Osteoblast (primary cell): ENCODE data around the gene GH2. TPM values are rescaled to one million over a fixed set of nuclear protein-coding genes. Genes with fewer than 3 reads are reported as not detected.

Experiments
- DNase-seq: peaks from one replicate; pipeline ENCODE4 v3.0.0; 2011; ENCODE audit warnings: low spot score, mixed read lengths; ENCODE audit not compliant: insufficient read length; ENCODE audit errors: missing footprints
- H2AFZ ChIP-seq: 2 replicates; pipeline ENCODE4 v1.6.0; 2011; ENCODE audit warnings: mild to moderate bottlenecking, low read length
- H3K27ac ChIP-seq: 2 replicates; pipeline ENCODE4 v1.5.1; 2011; ENCODE audit warnings: mild to moderate bottlenecking, low read depth, low read length, moderate library complexity
- H3K27me3 ChIP-seq: 2 replicates; pipeline ENCODE4 v1.6.0; 2012; ENCODE audit warnings: mild to moderate bottlenecking, control low read depth, inconsistent platforms, low read length, moderate library complexity; ENCODE audit not compliant: insufficient read depth
- H3K36me3 ChIP-seq: 2 replicates; pipeline ENCODE4 v1.5.1; 2011; ENCODE audit warnings: mild to moderate bottlenecking, low read length, control low read depth, moderate library complexity; ENCODE audit not compliant: insufficient read depth
- H3K4me1 ChIP-seq: 2 replicates; pipeline ENCODE4 v1.5.1; 2011; ENCODE audit warnings: mild to moderate bottlenecking, low read length, control low read depth, moderate library complexity; ENCODE audit not compliant: insufficient read depth
- H3K4me2 ChIP-seq: 2 replicates; pipeline ENCODE4 v1.6.0; 2011; ENCODE audit warnings: mild to moderate bottlenecking, low read length; ENCODE audit not compliant: insufficient read depth
- H3K4me3 ChIP-seq: fragments of 200-600 bp; sonication (generic); 3 replicates; pipeline ENCODE4 v1.5.1; 2012; ENCODE audit warnings: mild to moderate bottlenecking, low read length, inconsistent platforms; ENCODE audit not compliant: insufficient read depth
- H3K79me2 ChIP-seq: 2 replicates; pipeline ENCODE4 v1.6.0; 2012; ENCODE audit warnings: mild to moderate bottlenecking, low read length, control low read depth, inconsistent platforms; ENCODE audit not compliant: insufficient read depth
- H3K9me3 ChIP-seq: 2 replicates; pipeline ENCODE4 v1.5.1; 2011; ENCODE audit warnings: low read depth, low read length, control low read depth
- H4K20me1 ChIP-seq: 2 replicates; pipeline ENCODE4 v1.6.0; 2012; ENCODE audit warnings: mild to moderate bottlenecking, low read length, control low read depth; ENCODE audit not compliant: insufficient read depth
- CTCF ChIP-seq: IDR thresholded peaks from 2 replicates; pipeline ENCODE4 v1.5.1; 2011; ENCODE audit warnings: mild to moderate bottlenecking, low read depth, low read length, moderate library complexity; ENCODE audit errors: extremely low read depth
- total RNA-seq: library from RNA; depleted of rRNA; stranded (reverse); fragments of >200 nt; gene quantifications from 2 replicates; pipeline ENCODE4 v1.2.3, GENCODE V29; 2012

GH2 gene
- total RNA-seq, 1 donor = not detected

GRCh38 chr17:63837962-63838600 is 43.7 kb downstream of the GH2 start:
- H3K4me1 ChIP-seq = peaks cover 29% of the 10 kb centered on the region
- no peak overlapping the region for H3K27ac ChIP-seq
- peaks cover 30% of the 10 kb centered on the region for H3K36me3 ChIP-seq
- no peak for DNase-seq
- no peaks in the 10 kb centered on the region for H3K9me3 ChIP-seq
- no peak for TF ChIP-seq CTCF
- peaks cover 40% of the 10 kb centered on the region for H4K20me1 ChIP-seq
- no peak overlapping the region for H2AFZ ChIP-seq
- H3K27me3 ChIP-seq = no peaks in the 10 kb centered on the region
- peak overlapping the region; percentile 31 for H3K4me2 ChIP-seq
- peaks cover 68% of the 10 kb centered on the region for H3K79me2 ChIP-seq
- H3K4me3 ChIP-seq = no peak overlapping the region

DNA sequence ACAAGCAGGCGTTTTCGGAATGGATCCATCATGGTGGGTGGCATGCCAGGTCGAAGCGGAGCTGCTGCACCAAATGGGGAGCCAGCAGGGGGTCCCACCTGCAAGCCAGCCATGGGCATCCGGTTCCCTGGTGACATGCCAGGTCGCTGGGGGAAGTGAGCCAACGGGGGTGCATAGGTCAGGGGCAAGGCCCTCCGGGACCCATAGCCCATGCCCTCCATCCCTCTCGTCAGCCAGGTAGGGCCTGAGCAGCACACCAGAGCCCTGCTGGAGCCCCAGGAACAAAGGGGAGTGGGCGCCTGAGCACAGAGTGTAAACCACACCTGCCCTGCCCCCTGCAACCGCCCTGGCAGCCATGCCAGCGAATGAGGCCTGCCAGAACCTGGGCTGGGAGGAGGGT is 44.3 kb downstream of the GH2 start:
- Histone ChIP-seq H2AFZ (no peak overlapping the region), H3K79me2 (peaks cover 68% of the 10 kb centered on the region), H3K27me3 (no peaks in the 10 kb centered on the region), H4K20me1 (peaks cover 40% of the 10 kb centered on the region), H3K4me3 (no peak overlapping the region), H3K36me3 (peaks cover 36% of the 10 kb centered on the region), H3K4me2 (no peak overlapping the region), H3K27ac (no peak overlapping the region), H3K4me1 (peaks cover 29% of the 10 kb centered on the region), H3K9me3 (no peaks in the 10 kb centered on the region)
- no peak for TF ChIP-seq CTCF
- DNase-seq = no peak

DNA sequence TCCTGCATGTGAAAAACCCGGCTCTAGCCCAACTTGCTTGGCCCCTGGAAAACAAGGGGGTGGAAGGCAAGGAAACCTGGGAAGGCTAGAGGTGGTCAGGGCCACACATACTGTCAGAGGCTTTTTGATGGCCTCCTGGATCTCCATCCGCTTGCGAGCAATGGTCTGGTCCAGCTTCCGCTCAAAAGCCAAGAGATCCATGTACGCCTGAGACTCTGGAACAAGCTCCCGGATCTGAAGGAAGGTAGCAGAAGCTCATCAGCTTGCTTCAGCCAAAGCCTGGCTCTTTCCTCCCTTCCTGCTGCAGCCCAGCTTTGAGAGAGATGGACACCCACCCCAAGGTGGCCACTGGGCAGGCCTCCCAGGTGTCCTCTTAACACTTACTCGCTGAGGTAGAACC is 44.9 kb downstream of the GH2 start:
- Histone ChIP-seq H4K20me1 (peaks cover 40% of the 10 kb centered on the region), H3K27me3 (no peaks in the 10 kb centered on the region), H2AFZ (no peak overlapping the region), H3K36me3 (peaks cover 43% of the 10 kb centered on the region), H3K27ac (no peak overlapping the region), H3K4me3 (no peak overlapping the region), H3K9me3 (no peaks in the 10 kb centered on the region), H3K4me1 (peaks cover 29% of the 10 kb centered on the region), H3K4me2 (no peak overlapping the region), H3K79me2 (peaks cover 63% of the 10 kb centered on the region)
- no peak for DNase-seq
- TF ChIP-seq CTCF = no peak

DNA sequence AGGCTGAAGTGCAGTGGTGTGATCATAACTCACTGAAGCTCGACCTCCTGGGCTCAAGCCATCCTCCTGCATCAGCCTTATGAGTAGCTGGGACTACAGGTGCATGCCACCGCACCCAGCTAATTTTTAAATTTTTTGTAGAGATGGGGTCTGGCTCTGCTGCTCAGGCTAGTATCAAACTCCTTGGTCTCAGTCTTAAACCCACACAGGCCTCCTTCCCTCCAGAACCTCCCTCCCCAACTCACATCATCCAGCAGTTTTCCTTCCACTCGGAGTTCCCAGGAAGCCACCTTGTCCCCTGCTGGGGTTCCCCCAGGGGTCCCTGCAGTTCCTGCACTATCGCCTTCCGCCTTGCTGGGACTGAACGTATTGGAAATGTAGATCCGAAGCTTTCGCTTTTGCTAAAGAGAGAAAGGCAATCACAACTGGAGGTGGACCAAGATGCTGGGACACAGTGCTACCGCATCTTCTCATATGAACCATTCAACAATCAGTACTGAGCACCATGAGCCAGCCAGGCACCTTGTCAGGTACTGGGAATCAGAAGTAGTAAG is 46.5 kb downstream of the GH2 start:
- Histone ChIP-seq H3K4me3 (no peak overlapping the region), H2AFZ (no peak overlapping the region), H3K4me2 (no peak overlapping the region), H3K9me3 (no peaks in the 10 kb centered on the region), H3K4me1 (peaks cover 16% of the 10 kb centered on the region), H4K20me1 (peaks cover 31% of the 10 kb centered on the region), H3K27ac (no peak overlapping the region), H3K36me3 (peaks cover 59% of the 10 kb centered on the region), H3K79me2 (peaks cover 52% of the 10 kb centered on the region), H3K27me3 (no peaks in the 10 kb centered on the region)
- no peak for DNase-seq
- no peak for TF ChIP-seq CTCF
